Thyroid gland (tissue), 4 donors: Measurements from ENCODE around the gene PISD. TPM values are rescaled to one million over a fixed set of nuclear protein-coding genes. Genes with fewer than 3 reads are reported as not detected.
"Not testable (repeated sequence)": the region's sequence is repeated elsewhere in the genome, so short reads cannot be mapped to it uniquely, and the experiment has no call there.

Source experiments
- DNase-seq, 2 donors: peaks; one replicate each; pipeline ENCODE4 v3.0.0-alpha.2; 2019
- H3K27ac ChIP-seq, 3 donors: fragments of 200-600 bp; sonication (generic); 1 replicate in 2 of 3; 2 replicates in 1 of 3; pipeline ENCODE4 v1.5.1; 2016 to 2019; ENCODE audit warnings: mild to moderate bottlenecking in 1 of 3, moderate library complexity in 1 of 3
- H3K27me3 ChIP-seq: fragments of 200-600 bp; sonication (generic); one replicate; pipeline ENCODE4 v1.5.1; 2019
- H3K36me3 ChIP-seq, 2 donors: fragments of 200-600 bp; sonication (generic); one replicate each; pipeline ENCODE4 v1.5.1; 2016 to 2019
- H3K4me1 ChIP-seq, 2 donors: fragments of 200-600 bp; sonication (generic); one replicate each; pipeline ENCODE4 v1.5.1; 2017 to 2019
- H3K4me3 ChIP-seq, 3 donors: fragments of 200-600 bp; sonication (generic); replicated peaks in 1 of 3; 1 replicate in 2 of 3; 2 replicates in 1 of 3; pipeline ENCODE4 v1.5.1; 2016; ENCODE audit warnings: mild to moderate bottlenecking in 1 of 3
- H3K9me3 ChIP-seq: fragments of 200-600 bp; sonication (generic); one replicate; pipeline ENCODE4 v1.5.1; 2017
- POLR2A ChIP-seq, 2 donors: fragments of 450-650 bp; IDR thresholded peaks; one replicate each; pipeline ENCODE4 v1.6.1; 2017; ENCODE audit warnings: antibody characterized with exemption in 2 of 2, mild to moderate bottlenecking in 2 of 2, moderate library complexity in 1 of 2
- WGBS, 2 donors: methylation state at CpG; one replicate each; pipeline ENCODE4 v1.1.5; 2017; 5-methylcytosine and 5-hydroxymethylcytosine counted together
- intact Hi-C: fragments of 100-400 bp; cut with DNase I; formaldehyde crosslinking; loops from one replicate; pipeline ENCODE4 v1.15.1; 2023
- total RNA-seq, 4 donors: library from RNA; depleted of rRNA; stranded (reverse); fragments of >200 nt; gene quantifications; one replicate each; pipeline ENCODE4 v1.2.3, GENCODE V29; 2016
- TF ChIP-seq, protein P1 (sequence below), 6 experiments: fragments of 200-600 bp in 3 of 6; fragments of 450-650 bp in 3 of 6; sonication (generic) in 3 of 6; IDR thresholded peaks; one replicate each; pipeline ENCODE4 v1.5.1; 2016 to 2019; ENCODE audit warnings: antibody characterized with exemption in 6 of 6, mild to moderate bottlenecking in 2 of 6, inconsistent platforms in 1 of 6, moderate library complexity in 1 of 6

PISD gene
- total RNA-seq, 4 donors from 2014 or later = 34.5 to 59.0 (median 42.5) TPM

- Histone ChIP-seq H3K36me3 (peaks cover 8% of the 10 kb centered on the region in 2 donors), H3K4me3 (no peak overlapping the region), H3K27me3 (no peaks in the 10 kb centered on the region), H3K4me1 (peaks cover 0 to 5% of the 10 kb centered on the region in 2 donors), H3K9me3 (no peaks in the 10 kb centered on the region), H3K27ac (no peak overlapping the region)
- intact Hi-C loops = no loop called here
- WGBS, 2 donors = 77 to 80% methylated on average over 7 of the region's 7 CpGs
- DNase-seq = peak in 1 of 2 donors; percentile 6
- TF ChIP-seq POLR2A (IDR thresholded peaks at IDR 0.05) = no peak
- TF ChIP-seq, protein P1, sequence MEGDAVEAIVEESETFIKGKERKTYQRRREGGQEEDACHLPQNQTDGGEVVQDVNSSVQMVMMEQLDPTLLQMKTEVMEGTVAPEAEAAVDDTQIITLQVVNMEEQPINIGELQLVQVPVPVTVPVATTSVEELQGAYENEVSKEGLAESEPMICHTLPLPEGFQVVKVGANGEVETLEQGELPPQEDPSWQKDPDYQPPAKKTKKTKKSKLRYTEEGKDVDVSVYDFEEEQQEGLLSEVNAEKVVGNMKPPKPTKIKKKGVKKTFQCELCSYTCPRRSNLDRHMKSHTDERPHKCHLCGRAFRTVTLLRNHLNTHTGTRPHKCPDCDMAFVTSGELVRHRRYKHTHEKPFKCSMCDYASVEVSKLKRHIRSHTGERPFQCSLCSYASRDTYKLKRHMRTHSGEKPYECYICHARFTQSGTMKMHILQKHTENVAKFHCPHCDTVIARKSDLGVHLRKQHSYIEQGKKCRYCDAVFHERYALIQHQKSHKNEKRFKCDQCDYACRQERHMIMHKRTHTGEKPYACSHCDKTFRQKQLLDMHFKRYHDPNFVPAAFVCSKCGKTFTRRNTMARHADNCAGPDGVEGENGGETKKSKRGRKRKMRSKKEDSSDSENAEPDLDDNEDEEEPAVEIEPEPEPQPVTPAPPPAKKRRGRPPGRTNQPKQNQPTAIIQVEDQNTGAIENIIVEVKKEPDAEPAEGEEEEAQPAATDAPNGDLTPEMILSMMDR (IDR thresholded peaks at IDR 0.05) = no peak
These were observed 16.7 kb upstream of the PISD start for GRCh38 chr22:31678748-31679147.

- TF ChIP-seq, protein P1 (IDR thresholded peaks at IDR 0.05) = no peak
- TF ChIP-seq POLR2A (IDR thresholded peaks at IDR 0.05) = peak in 1 of 2 donors; percentile 47
- 3 to 10% methylated on average over 11 to 25 of the region's 25 CpGs for WGBS, 2 donors
- no peaks in the 10 kb centered on the region for H3K36me3 ChIP-seq
- no peaks in the 10 kb centered on the region for H3K27me3 ChIP-seq
- peak; percentile 95 to 96 for DNase-seq
- H3K27ac ChIP-seq = peak overlapping the region in 2 of 3 donors; percentile 15 to 34
- H3K9me3 ChIP-seq = no peaks in the 10 kb centered on the region
- peaks cover 0 to 5% of the 10 kb centered on the region in 2 donors for H3K4me1 ChIP-seq
- H3K4me3 ChIP-seq = peak overlapping the region in 2 of 3 donors; percentile 14 to 18
- intact Hi-C loops = no loop called here
These were observed 14.7 kb upstream of the PISD start for GRCh38 chr22:31676700-31677099.

DNA sequence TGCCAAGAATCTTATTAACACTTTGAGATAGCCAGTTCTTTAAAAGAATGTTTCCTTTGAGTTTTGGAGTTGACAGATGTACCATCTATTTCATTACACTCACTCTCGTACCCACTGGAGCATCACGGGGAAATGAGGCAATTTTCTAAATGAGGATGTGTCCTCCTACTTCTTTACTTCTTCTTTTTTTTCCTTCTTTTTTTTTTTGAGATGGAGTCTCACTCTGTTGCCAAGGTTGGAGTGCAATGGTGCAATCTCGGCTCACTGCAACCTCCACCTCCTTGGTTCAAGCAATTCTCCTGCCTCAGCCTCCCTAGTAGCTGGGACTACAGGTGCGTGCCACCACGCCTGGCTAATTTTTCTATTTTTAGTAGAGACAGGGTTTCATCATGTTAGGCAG, 12.2 kb upstream of the PISD start:
- not testable (repeated sequence) for H3K27ac ChIP-seq

GRCh38 chr22:31668849-31669248, 6.8 kb upstream of the PISD start:
- not testable (repeated sequence) for H3K9me3 ChIP-seq, H3K4me3 ChIP-seq, H3K4me1 ChIP-seq, DNase-seq, H3K27ac ChIP-seq, H3K36me3 ChIP-seq, H3K27me3 ChIP-seq
- intact Hi-C loops = loop anchor here (5.0 to 10.0 kb wide), 4 partner anchors 86 to 324 kb away; partner anchors contain the start of genes DEPDC5, PATZ1, PRR14L and YWHAH
- 85 to 90% methylated on average over 4 of the region's 4 CpGs for WGBS, 2 donors

More for the DNA sequence above, 12.2 kb upstream of the PISD start:
- 79 to 93% methylated on average over 5 of the region's 5 CpGs for WGBS, 2 donors
- H3K27me3 ChIP-seq, H3K4me1 ChIP-seq, intact Hi-C loops, H3K9me3 ChIP-seq, H3K4me3 ChIP-seq, DNase-seq, H3K36me3 ChIP-seq: not testable (repeated sequence)

- H3K27me3 ChIP-seq = no peaks in the 10 kb centered on the region
- H3K4me3 ChIP-seq = peak overlapping the region in 1 of 3 donors; percentile 88
- TF ChIP-seq, protein P1 (IDR thresholded peaks at IDR 0.05) = no peak
- TF ChIP-seq POLR2A (IDR thresholded peaks at IDR 0.05) = no peak
- H3K9me3 ChIP-seq = no peaks in the 10 kb centered on the region
- no peaks in the 10 kb centered on the region for H3K36me3 ChIP-seq
- DNase-seq = no peak
- intact Hi-C loops = loop anchor here (10.0 kb wide), 3 partner anchors 92 to 318 kb away; partner anchors contain the start of genes DEPDC5, PATZ1, PRR14L and YWHAH
- H3K4me1 ChIP-seq = peaks cover 11 to 13% of the 10 kb centered on the region in 2 donors
- WGBS, 2 donors = 69 to 75% methylated on average over 8 of the region's 8 CpGs
- peak overlapping the region in 2 of 3 donors; percentile 24 to 39 for H3K27ac ChIP-seq
These were observed 638 bp upstream of the PISD start for GRCh38 chr22:31662668-31663037.

- not testable (repeated sequence) for H3K27me3 ChIP-seq, H3K36me3 ChIP-seq, H3K9me3 ChIP-seq, DNase-seq
- intact Hi-C loops = loop anchor here (10.0 kb wide), 3 partner anchors 94 to 316 kb away; partner anchors contain the start of genes DEPDC5, PATZ1, PRR14L and YWHAH
- Histone ChIP-seq H3K4me1 (peaks cover 11 to 13% of the 10 kb centered on the region in 2 donors), H3K4me3 (peak overlapping the region; percentile 38 to 88 (median 78)), H3K27ac (peak overlapping the region in 2 of 3 donors; percentile 2 to 39)
- 64 to 69% methylated on average over 10 of the region's 10 CpGs for WGBS, 2 donors
These were observed 1.1 kb downstream of the PISD start for GRCh38 chr22:31660860-31661341.
